Measurements from ENCODE around the gene RAMP1.

The RAMP1 gene

GRCh38 chr2:237869343-237870102 lies 10.1 kb downstream of the RAMP1 start:
- Histone ChIP-seq H3K9me3 (ENCODE audit: insufficient read depth, low read depth, low read length) (no peaks in the 10 kb centered on the region), H3K79me2 (ENCODE audit: insufficient read depth, low read length) (no peaks in the 10 kb centered on the region), H3K9ac (ENCODE audit: low read depth, low read length, poor library complexity, severe bottlenecking) (no peak overlapping the region), H3K36me3 (ENCODE audit: insufficient read depth, low read length) (no peaks in the 10 kb centered on the region), H4K20me1 (ENCODE audit: insufficient read depth, low read length, poor library complexity, severe bottlenecking) (no peaks in the 10 kb centered on the region), H3F3A (ENCODE audit: low read depth) (no peaks in the 10 kb centered on the region), H3K4me1 (ENCODE audit: insufficient read depth, low read length, poor library complexity, severe bottlenecking) (peaks cover 19% of the 10 kb centered on the region), H3K4me3 (ENCODE audit: low read length, poor library complexity, severe bottlenecking) (no peak overlapping the region), H2AFZ (ENCODE audit: low read length) (no peak overlapping the region), H3K4me2 (ENCODE audit: low read depth, low read length, poor library complexity, severe bottlenecking) (no peak overlapping the region), H3K27me3 (ENCODE audit: insufficient read depth, low read length, poor library complexity, severe bottlenecking) (no peaks in the 10 kb centered on the region), H3K9me2 (replicated peaks; ENCODE audit: low read depth, low read length) (no peaks in the 10 kb centered on the region)
- TF ChIP-seq CTCF (conservative IDR thresholded peaks at IDR 0.05; ENCODE audit: low read length) (no peak), EZH2phosphoT487 (IDR thresholded peaks at IDR 0.05; ENCODE audit: borderline replicate concordance) (no peak)

- H3K79me2 ChIP-seq (ENCODE audit: insufficient read depth, low read length), result no peaks in the 10 kb centered on the region
- no peaks in the 10 kb centered on the region for H3K9me3 ChIP-seq (ENCODE audit: insufficient read depth, low read depth, low read length)
- no peak overlapping the region for H3K9ac ChIP-seq (ENCODE audit: low read depth, low read length, poor library complexity, severe bottlenecking)
- H2AFZ ChIP-seq (ENCODE audit: low read length), result no peak overlapping the region
- H3K36me3 ChIP-seq (ENCODE audit: insufficient read depth, low read length), result no peaks in the 10 kb centered on the region
- no peaks in the 10 kb centered on the region for H3K9me2 ChIP-seq (replicated peaks; ENCODE audit: low read depth, low read length)
- H3F3A ChIP-seq (ENCODE audit: low read depth), result no peaks in the 10 kb centered on the region
- TF ChIP-seq CTCF (conservative IDR thresholded peaks at IDR 0.05; ENCODE audit: low read length) (no peak), EZH2phosphoT487 (IDR thresholded peaks at IDR 0.05; ENCODE audit: borderline replicate concordance) (no peak)
- no peak overlapping the region for H3K4me3 ChIP-seq (ENCODE audit: low read length, poor library complexity, severe bottlenecking)
- H3K27me3 ChIP-seq (ENCODE audit: insufficient read depth, low read length, poor library complexity, severe bottlenecking), result no peaks in the 10 kb centered on the region
- H4K20me1 ChIP-seq (ENCODE audit: insufficient read depth, low read length, poor library complexity, severe bottlenecking), result no peaks in the 10 kb centered on the region
- no peak overlapping the region for H3K4me2 ChIP-seq (ENCODE audit: low read depth, low read length, poor library complexity, severe bottlenecking)
- peaks cover 19% of the 10 kb centered on the region for H3K4me1 ChIP-seq (ENCODE audit: insufficient read depth, low read length, poor library complexity, severe bottlenecking)
Measured at GRCh38 chr2:237870126-237870525, 10.7 kb downstream of the RAMP1 start.

- no peak overlapping the region for H2AFZ ChIP-seq (ENCODE audit: low read length)
- H3K9ac ChIP-seq (ENCODE audit: low read depth, low read length, poor library complexity, severe bottlenecking), result no peak overlapping the region
- H3K4me2 ChIP-seq (ENCODE audit: low read depth, low read length, poor library complexity, severe bottlenecking), result no peak overlapping the region
- no peaks in the 10 kb centered on the region for H3K79me2 ChIP-seq (ENCODE audit: insufficient read depth, low read length)
- H3F3A ChIP-seq (ENCODE audit: low read depth), result no peaks in the 10 kb centered on the region
- H4K20me1 ChIP-seq (ENCODE audit: insufficient read depth, low read length, poor library complexity, severe bottlenecking), result no peaks in the 10 kb centered on the region
- no peaks in the 10 kb centered on the region for H3K27me3 ChIP-seq (ENCODE audit: insufficient read depth, low read length, poor library complexity, severe bottlenecking)
- H3K36me3 ChIP-seq (ENCODE audit: insufficient read depth, low read length), result no peaks in the 10 kb centered on the region
- H3K9me3 ChIP-seq (ENCODE audit: insufficient read depth, low read depth, low read length), result no peaks in the 10 kb centered on the region
- H3K9me2 ChIP-seq (replicated peaks; ENCODE audit: low read depth, low read length), result no peaks in the 10 kb centered on the region
- no peak overlapping the region for H3K4me3 ChIP-seq (ENCODE audit: low read length, poor library complexity, severe bottlenecking)
- H3K4me1 ChIP-seq (ENCODE audit: insufficient read depth, low read length, poor library complexity, severe bottlenecking), result peaks cover 19% of the 10 kb centered on the region
- TF ChIP-seq EZH2phosphoT487 (IDR thresholded peaks at IDR 0.05; ENCODE audit: borderline replicate concordance) (no peak), CTCF (conservative IDR thresholded peaks at IDR 0.05; ENCODE audit: low read length) (no peak)
Measured at GRCh38 chr2:237870754-237871651, 11.6 kb downstream of the RAMP1 start.
